Measurements from ENCODE around the gene RPS6KB2. TPM values are rescaled to one million over a fixed set of nuclear protein-coding genes. Genes with fewer than 3 reads are reported as not detected.

Gene RPS6KB2
- total and polyA plus RNA-seq, 9 of the 15 experiments (the other 6 are each of a cell fraction or from before 2014, with no cell fraction given) = 0.42 to 122 (median 82.6) TPM

DNA sequence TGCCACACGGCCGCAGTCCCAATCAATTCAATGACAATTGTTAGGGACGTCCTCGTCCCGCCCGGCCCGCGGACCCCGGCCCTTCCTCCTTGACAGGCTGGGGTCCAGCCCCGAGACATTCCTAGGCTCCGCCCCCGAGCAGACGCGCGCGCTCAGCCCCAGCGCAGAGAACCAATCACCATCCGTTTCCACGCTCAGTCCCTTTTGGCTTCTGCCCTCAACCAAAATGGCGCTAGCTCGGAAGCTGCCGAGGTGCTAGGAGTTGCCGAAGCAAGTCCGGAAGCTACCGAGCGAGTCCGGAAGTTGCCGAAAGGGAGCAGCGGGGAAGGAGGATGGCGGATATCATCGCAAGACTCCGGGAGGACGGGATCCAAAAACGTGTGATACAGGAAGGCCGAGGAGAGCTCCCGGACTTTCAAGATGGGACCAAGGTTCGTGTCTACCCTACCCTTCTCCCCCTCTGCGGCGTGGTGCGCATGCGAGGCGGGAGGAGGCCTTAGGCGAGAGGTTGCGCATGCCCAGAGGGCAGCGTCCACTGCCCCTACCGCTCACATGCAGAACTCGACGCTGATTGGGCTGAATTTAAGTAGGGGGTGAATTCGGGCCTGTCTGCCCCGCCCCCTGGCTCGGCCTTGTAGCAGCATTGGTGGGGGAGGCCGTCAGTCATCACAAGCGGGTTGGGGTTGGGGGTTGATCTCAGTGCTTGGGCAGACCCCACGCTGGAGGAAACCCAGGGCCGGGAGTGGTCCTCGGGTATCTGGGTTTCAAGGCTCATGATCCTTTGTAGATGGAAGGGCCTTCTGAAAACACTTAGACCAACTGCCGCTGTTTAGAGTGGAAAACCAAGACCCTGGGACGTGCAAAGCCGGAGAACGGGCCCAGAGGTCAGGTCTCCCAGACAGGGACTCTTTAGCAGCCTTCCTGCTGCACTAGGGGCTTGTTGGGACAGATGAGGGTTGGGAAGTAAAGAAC lies 54.8 kb downstream of the RPS6KB2 start, which contains the start of gene AIP (continued):
- TF ChIP-seq, protein P1, sequence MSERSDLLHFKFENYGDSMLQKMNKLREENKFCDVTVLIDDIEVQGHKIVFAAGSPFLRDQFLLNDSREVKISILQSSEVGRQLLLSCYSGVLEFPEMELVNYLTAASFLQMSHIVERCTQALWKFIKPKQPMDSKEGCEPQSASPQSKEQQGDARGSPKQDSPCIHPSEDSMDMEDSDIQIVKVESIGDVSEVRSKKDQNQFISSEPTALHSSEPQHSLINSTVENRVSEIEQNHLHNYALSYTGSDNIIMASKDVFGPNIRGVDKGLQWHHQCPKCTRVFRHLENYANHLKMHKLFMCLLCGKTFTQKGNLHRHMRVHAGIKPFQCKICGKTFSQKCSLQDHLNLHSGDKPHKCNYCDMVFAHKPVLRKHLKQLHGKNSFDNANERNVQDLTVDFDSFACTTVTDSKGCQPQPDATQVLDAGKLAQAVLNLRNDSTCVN (CRISPR knock-in tag; IDR thresholded peaks at IDR 0.05) = no peak
- TF ChIP-seq MECOM (CRISPR knock-in tag; IDR thresholded peaks at IDR 0.05) = 0 out of 2 replicates have a peak, but pooled peaks have one; percentile 38
- TF ChIP-seq DPF2 (IDR thresholded peaks at IDR 0.05) = no peak
- TF ChIP-seq LCOR (CRISPR knock-in tag; IDR thresholded peaks at IDR 0.05) = peak; percentile 100
- TF ChIP-seq ZNF224 (CRISPR knock-in tag; IDR thresholded peaks at IDR 0.05) = peak; percentile 97
- peak in 1 of 2 experiments; percentile 26; a peak in 1 of 4 replicates for TF ChIP-seq RCOR1 (IDR thresholded peaks at IDR 0.05; ENCODE audit: borderline replicate concordance in 1 of 2, low read depth in 2 of 2, low read length in 2 of 2)
- no peak for TF ChIP-seq RFX5 (IDR thresholded peaks at IDR 0.05; ENCODE audit: low read depth, low read length)
- no peak for TF ChIP-seq BRCA1 (IDR thresholded peaks at IDR 0.05)
- TF ChIP-seq BRCA1 (CRISPR knock-in tag; IDR thresholded peaks at IDR 0.05) = no peak; the same call in 1 of the 2 replicates
- TF ChIP-seq SIX5 (IDR thresholded peaks at IDR 0.05; ENCODE audit: borderline replicate concordance in 1 of 2, insufficient read depth in 1 of 2, low read depth in 1 of 2, low read length in 2 of 2) = peak; percentile 37 to 38; a peak in 2 of 4 replicates
- no peak for TF ChIP-seq HDAC3 (IDR thresholded peaks at IDR 0.05; ENCODE audit: borderline replicate concordance, partially characterized antibody)
- TF ChIP-seq ZNF41 (CRISPR knock-in tag; conservative IDR thresholded peaks at IDR 0.05) = no peak
- TF ChIP-seq ZNF436 (CRISPR knock-in tag; IDR thresholded peaks at IDR 0.05) = no peak
- no peak for TF ChIP-seq MAFG (tag; conservative IDR thresholded peaks at IDR 0.05)
- TF ChIP-seq RAD51 (IDR thresholded peaks at IDR 0.05; ENCODE audit: borderline replicate concordance, low read depth) = no peak
- TF ChIP-seq CBX2 (IDR thresholded peaks at IDR 0.05; ENCODE audit: insufficient read depth, low read length, poor library complexity, severe bottlenecking) = no peak
- peak; percentile 12 to 52; a peak in 1 of 4 replicates for TF ChIP-seq ARNT (IDR thresholded peaks at IDR 0.05)
- peak in 1 of 2 experiments; percentile 96; a peak in 2 of 4 replicates for TF ChIP-seq FOXA3 (CRISPR knock-in tag; conservative IDR thresholded peaks at IDR 0.05 in 1 of 2, IDR thresholded peaks at IDR 0.05 in 1 of 2)
- no peak for TF ChIP-seq ETV6 (IDR thresholded peaks at IDR 0.05; ENCODE audit: borderline replicate concordance in 1 of 2, low read depth in 2 of 2, low read length in 1 of 2)
- TF ChIP-seq ETV6 (CRISPR knock-in tag; IDR thresholded peaks at IDR 0.05; ENCODE audit: borderline replicate concordance) = peak; percentile 97; the same call in 1 of the 2 replicates
- no peak for TF ChIP-seq ZNF57 (CRISPR knock-in tag; IDR thresholded peaks at IDR 0.05)
- peak; percentile 62; the same call in 1 of the 2 replicates for TF ChIP-seq MBD2 (IDR thresholded peaks at IDR 0.05; ENCODE audit: borderline replicate concordance, low read depth)
- TF ChIP-seq NFE2L1 (tag; IDR thresholded peaks at IDR 0.05; ENCODE audit: borderline replicate concordance, low read depth) = no peak
- TF ChIP-seq, protein P2, sequence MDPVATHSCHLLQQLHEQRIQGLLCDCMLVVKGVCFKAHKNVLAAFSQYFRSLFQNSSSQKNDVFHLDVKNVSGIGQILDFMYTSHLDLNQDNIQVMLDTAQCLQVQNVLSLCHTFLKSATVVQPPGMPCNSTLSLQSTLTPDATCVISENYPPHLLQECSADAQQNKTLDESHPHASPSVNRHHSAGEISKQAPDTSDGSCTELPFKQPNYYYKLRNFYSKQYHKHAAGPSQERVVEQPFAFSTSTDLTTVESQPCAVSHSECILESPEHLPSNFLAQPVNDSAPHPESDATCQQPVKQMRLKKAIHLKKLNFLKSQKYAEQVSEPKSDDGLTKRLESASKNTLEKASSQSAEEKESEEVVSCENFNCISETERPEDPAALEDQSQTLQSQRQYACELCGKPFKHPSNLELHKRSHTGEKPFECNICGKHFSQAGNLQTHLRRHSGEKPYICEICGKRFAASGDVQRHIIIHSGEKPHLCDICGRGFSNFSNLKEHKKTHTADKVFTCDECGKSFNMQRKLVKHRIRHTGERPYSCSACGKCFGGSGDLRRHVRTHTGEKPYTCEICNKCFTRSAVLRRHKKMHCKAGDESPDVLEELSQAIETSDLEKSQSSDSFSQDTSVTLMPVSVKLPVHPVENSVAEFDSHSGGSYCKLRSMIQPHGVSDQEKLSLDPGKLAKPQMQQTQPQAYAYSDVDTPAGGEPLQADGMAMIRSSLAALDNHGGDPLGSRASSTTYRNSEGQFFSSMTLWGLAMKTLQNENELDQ (CRISPR knock-in tag; IDR thresholded peaks at IDR 0.05; ENCODE audit: borderline replicate concordance) = peak; percentile 98
- TF ChIP-seq ZNF354B (CRISPR knock-in tag; IDR thresholded peaks at IDR 0.05) = no peak

Data from K562 (cell line).